AG04449 (cell line): Measurements from ENCODE around the gene SHANK2.

ENCODE experiments used
- CTCF ChIA-PET: fragments of 350-600 bp; formaldehyde crosslinking; extraction: SDS; loops from one replicate; lab custom pipeline; 2021; ENCODE audit warnings: antibody characterized with exemption; lab: Yijun Ruan, JAX
- POLR2A ChIA-PET: fragments of 400-600, 350-600 bp; formaldehyde crosslinking; extraction: SDS; loops from one replicate; lab custom pipeline; 2020; ENCODE audit warnings: antibody characterized with exemption, inconsistent platforms; lab: Yijun Ruan, JAX
- DNase-seq: peaks from one replicate; pipeline ENCODE4 v3.0.0-alpha.2; 2010; ENCODE audit warnings: low read depth, low spot score
- H3K4me3 ChIP-seq: 2 replicates; pipeline ENCODE4 v1.5.1; 2011; ENCODE audit warnings: low read depth, mild to moderate bottlenecking, control low read depth, low read length
- CTCF ChIP-seq: IDR thresholded peaks from one replicate; pipeline ENCODE4 v1.5.1; 2011; ENCODE audit warnings: mild to moderate bottlenecking, moderate library complexity, low read length, control low read depth, inconsistent platforms; ENCODE audit not compliant: insufficient read depth; ENCODE audit errors: missing control alignments

SHANK2 gene

GRCh38 chr11:71214553-71215424, 37.6 kb downstream of the SHANK2 start:
- POLR2A ChIA-PET: no interaction called here
- CTCF ChIA-PET: no interaction called here

GRCh38 chr11:71213696-71214552, 38.5 kb downstream of the SHANK2 start:
- H3K4me3 ChIP-seq: no peak overlapping the region
- no peak for DNase-seq
- TF ChIP-seq CTCF: no peak
- CTCF ChIA-PET: no interaction called here
- POLR2A ChIA-PET: no interaction called here

More at GRCh38 chr11:71214553-71215424, 37.6 kb downstream of the SHANK2 start:
- no peak overlapping the region for H3K4me3 ChIP-seq
- TF ChIP-seq CTCF: no peak
- no peak for DNase-seq

GRCh38 chr11:71212871-71213559, 39.4 kb downstream of the SHANK2 start:
- no peak for DNase-seq

GRCh38 chr11:71211631-71212030, 40.7 kb downstream of the SHANK2 start:
- H3K4me3 ChIP-seq: no peak overlapping the region
- no peak for DNase-seq
- no peak for TF ChIP-seq CTCF
- POLR2A ChIA-PET: no interaction called here
- CTCF ChIA-PET: no interaction called here

More at GRCh38 chr11:71212871-71213559, 39.4 kb downstream of the SHANK2 start:
- TF ChIP-seq CTCF: no peak
- H3K4me3 ChIP-seq: no peak overlapping the region
- ChIA-PET POLR2A (no interaction called here), CTCF (no interaction called here)

GRCh38 chr11:71210861-71211260, 41.5 kb downstream of the SHANK2 start:
- ChIA-PET POLR2A (no interaction called here), CTCF (no interaction called here)
- no peak for TF ChIP-seq CTCF
- no peak overlapping the region for H3K4me3 ChIP-seq
- DNase-seq: no peak
